GM15510 (cell line): ENCODE data around the gene SNAPC3.

Source experiments
- POLR2A ChIP-seq: IDR thresholded peaks from 3 replicates; pipeline ENCODE4 v1.6.1; 2011; ENCODE audit warnings: borderline replicate concordance; ENCODE audit not compliant: insufficient read length; ENCODE audit errors: extremely low read depth

Gene SNAPC3

DNA sequence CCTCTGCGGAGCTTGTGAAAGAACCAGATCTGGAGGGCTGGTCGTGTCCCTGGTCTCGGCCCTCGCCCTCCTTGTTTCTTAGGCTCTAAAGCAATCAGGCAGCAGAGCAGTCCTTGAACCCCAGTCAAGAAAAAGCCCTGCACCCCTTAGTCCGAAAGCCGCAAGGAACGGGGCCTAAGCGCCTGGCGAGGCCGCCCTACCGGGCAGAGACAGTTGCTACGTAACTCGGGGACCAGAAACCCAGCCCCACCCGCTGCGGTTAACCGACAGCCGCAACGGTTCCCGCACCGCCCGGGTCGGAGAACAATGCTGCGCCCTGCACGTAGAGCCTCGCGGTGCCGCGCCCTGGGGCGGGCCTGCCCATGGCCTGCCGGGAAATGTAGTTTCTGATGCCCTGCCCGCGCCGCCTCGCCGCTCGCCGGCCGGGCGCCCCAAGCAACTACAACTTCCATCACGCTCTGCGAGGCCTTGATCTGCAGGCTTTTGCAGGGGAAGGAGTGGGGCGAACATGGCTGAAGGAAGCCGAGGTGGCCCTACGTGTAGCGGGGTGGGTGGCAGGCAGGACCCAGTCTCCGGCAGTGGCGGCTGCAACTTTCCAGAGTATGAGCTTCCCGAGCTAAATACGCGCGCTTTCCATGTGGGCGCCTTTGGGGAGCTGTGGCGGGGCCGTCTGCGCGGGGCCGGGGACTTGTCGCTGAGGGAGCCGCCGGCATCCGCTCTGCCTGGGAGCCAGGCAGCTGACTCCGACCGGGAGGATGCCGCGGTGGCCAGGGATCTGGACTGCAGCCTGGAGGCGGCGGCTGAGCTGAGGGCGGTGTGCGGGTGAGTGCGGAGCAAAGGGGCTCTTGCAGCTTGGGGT lies at the start of gene SNAPC3:
Gene SNAPC3, plus strand, starts transcription at position 505 of the 859 bp plus-strand sequence. Its CDS starts 4 bp downstream, at position 509.
- peak; percentile 87 for TF ChIP-seq POLR2A

DNA sequence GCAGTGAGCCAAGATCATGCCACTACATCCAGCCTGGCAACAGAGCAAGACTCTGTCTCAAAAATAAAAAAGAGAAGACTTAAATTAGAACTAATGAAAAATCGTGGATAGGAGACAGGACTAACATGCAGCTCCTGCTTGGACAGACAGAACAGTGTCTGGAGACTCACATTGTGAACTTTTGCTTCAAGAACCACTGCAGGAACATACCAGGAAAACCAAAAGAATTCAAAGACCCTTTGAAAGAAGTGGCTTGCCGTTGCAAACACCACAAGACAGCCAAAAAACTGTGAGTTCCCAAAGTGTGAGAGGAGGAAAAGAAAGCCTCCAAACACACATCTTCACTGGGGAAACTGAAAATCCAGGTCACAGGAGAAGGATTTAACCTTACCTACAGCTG lies 48.8 kb upstream of the SNAPC3 start:
- TF ChIP-seq POLR2A = no peak

DNA sequence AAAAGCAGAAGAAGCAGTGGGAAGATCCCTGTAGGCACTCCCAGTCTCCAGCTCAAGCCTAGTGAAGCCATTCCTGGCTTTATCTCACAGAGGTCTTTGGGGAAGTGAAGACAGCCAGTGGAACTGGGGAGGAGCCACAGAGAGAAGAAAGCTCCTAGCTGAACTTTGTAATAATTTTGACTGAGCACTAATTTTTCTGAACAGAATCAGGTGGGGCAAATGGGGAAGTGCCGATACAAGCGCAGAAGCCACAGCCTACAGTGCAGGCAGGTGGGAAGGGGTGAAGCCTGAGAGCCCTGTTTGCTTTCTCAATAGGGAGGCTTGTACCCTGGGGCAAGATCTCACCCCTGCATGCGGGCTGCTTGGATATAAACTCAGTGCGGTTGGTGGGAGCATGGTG lies 48.4 kb upstream of the SNAPC3 start:
- no peak for TF ChIP-seq POLR2A

DNA sequence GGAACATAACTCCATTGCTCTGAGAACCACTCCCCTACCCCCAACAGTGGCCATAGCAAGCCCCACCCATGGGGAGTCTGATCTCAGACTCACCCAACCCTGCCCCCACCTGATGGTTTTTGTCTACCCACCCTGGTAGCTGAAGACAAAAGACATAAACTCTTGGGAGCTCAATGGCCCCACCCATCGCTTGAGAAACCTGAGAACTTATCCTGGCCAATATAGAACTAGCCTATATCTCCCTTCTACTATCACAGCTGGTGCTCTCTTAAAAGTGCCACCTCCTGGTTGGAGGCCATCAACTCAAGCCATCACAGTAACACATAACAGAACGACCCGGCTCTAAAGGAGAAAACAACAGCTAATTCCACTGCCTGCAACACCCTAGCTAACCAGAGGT lies 47.9 kb upstream of the SNAPC3 start:
- no peak for TF ChIP-seq POLR2A

DNA sequence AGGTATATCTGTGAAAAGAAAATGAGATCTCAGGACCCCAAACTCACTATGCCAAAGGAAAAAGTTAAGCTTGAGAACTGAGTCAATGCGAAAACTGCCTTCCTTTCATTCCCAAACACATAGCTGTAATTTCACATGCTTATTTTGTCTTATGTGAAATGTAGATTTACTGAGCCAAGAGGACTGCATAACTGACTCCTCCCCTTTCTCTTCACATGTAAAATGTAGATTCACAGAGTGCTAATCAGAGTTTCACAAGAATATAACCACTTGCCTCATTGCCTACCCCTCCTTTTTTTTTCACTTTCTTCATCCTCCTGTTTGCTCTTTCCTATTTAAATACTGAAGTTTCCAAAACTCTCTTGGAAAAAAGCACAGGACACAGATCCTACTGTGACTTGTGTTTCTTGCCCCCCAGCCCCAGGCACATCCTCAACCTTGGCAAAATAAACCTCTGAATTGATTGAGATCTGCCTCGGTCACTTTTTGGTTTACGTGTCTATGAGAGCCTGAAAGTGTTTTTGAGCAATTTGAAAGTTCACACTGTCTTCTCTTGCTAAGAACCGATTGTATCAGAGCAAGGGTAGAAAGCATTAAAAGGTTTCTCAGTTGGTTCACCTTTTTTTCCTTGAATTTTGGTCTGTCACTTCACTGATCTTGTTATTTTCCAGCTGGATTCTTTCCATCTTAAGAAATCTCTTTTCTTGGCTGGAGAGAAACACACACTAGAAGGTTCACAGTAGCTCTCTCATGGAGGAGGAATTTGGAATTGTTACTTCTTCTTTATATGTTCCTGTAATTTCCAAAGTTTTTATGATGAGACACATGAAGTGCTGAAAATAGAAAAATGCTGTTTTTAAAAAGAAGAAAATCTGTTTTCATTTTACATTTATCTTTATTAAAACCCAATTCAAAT lies 44.8 kb upstream of the SNAPC3 start:
- no peak for TF ChIP-seq POLR2A

DNA sequence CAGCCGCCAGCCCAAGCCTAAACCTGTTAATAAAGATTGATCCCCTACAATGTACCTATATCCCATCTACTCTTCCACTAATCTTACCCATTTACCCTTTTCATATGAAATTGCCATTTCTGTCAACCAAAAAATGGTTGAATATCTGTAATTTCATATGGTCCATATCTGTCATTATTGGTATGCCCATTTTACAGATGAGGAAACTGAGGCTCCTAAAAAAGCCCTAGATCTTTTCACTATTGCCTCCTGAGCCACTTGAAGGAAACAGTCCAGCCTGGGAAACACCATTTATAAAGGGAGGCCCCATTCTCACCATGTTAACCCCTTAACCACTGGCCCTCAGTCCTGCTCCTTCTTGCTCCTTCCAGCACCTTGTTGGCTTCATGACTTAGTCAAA lies 41.2 kb upstream of the SNAPC3 start:
- TF ChIP-seq POLR2A = no peak

DNA sequence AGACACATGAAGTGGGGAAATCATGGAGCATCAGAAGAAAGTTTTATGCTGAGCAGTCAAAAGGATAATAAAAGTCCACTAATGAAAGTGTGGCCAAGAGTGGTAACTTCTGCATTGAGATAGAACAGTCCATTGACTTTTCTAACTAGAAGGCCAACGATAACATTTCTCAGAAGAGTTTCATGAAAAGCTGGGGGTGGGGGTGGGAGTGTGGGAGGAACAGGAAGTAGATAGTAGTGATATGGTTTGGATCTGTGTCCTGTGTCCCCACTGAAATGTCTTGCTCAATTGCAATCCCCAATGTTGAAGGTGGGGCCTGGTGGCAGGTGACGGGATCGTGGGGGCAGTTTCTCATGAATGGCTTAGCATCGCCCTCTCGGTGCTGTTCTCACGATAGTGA lies 36.2 kb upstream of the SNAPC3 start:
- no peak for TF ChIP-seq POLR2A

DNA sequence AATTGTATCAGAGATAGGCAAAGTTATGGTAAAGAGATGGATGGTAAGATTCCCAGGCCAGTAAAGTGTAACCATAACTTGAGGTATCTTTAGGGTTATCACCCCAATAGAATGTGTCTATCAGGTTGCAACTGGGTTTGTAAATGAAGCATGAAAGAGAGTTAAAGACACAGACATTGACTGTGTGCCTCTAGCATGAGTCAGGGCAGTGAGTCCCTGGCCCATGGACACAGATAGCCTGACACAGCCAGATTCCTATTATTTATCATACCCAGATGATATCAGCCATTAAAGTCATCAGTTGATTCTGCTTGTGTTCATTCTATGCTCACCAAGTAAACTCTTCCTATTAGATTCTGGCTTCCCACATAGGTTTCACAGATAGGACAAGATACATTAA lies 33.5 kb upstream of the SNAPC3 start:
- TF ChIP-seq POLR2A = no peak

DNA sequence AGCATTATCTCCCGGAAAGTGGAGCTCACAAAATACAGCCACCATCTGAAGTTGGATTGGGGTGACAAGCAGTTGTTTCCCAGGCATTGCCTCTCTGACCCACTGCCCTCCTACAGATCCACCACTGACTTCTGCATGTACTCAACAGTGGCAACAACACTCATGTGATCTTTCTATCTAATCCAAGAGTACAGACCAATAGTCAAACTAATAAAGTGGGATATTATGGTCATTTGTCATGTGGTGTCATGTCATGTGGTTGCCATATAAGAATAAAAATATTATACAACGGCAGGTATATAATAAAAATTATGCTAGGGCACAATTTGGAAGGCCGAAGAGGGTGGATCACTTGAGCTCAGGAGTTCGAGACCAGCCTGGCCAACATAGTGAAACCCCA lies 33.0 kb upstream of the SNAPC3 start:
- TF ChIP-seq POLR2A = no peak

DNA sequence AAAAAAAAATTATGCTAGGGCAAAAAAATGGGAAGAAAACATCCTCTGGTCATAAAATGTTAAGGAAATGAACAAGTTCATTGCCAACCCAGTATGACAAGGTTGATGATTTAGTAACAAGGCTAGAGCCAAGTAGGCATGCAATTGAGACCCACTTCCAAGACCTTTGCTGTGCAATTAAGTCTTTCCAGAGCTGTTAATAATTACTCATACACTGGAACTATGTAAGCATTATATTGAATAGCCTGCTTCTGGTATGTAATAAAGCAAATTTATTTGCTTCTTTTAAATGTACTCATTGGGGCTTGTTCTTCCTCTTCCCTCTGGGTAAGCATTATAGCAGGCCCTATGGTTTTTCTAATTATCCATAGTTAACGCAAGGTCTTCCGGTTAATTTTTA lies 32.5 kb upstream of the SNAPC3 start:
- TF ChIP-seq POLR2A = no peak

DNA sequence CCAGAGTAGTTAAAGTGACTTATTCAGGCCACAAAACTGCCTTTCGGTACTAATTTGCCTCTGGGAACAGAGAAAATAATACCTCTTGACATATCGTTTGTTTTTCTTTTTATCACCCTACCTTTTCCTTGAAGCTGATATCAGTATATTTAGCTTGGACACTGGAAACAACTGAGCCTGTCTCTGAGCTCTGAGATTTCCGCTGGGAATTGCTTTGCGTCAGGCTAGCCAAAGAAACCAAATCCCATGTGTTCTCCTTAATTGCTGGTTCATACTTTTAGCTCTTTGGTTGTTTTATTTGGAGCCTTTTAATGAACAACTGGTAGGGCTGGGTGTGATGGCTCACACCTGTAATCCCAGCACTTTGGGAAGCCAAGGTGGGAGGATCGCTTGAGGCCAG lies 30.3 kb upstream of the SNAPC3 start:
- no peak for TF ChIP-seq POLR2A

DNA sequence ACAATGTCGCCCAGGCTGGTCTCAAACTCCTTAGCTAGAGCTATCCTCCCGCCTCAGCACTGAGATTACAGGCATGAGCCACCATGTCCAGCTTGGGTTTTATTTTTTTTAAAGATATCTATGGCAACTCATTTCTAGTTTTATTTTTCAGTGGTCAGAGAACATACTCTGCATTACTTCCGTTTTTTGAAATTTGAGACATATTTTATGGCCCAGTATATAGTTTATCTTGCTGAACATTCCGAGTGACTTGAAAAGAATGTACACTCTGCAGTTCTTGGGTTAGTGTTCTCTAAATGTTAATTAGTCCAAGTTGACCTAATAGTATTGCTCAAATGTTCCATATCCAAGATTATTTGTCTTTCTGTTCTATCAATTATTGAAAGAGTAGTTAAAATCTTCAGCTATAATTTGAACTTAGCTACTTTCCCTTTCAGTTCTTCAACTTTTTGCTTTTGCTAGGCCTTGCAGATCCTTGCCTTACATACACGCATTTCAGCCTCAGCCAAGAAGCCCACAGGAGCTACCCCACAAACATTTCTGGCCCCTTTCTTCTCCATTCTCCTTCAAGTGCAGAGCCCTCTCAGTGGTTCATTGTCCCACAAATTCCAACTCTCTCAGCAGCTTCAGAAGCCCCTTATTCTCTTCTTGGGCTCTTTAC lies 22.3 kb upstream of the SNAPC3 start:
- no peak for TF ChIP-seq POLR2A

DNA sequence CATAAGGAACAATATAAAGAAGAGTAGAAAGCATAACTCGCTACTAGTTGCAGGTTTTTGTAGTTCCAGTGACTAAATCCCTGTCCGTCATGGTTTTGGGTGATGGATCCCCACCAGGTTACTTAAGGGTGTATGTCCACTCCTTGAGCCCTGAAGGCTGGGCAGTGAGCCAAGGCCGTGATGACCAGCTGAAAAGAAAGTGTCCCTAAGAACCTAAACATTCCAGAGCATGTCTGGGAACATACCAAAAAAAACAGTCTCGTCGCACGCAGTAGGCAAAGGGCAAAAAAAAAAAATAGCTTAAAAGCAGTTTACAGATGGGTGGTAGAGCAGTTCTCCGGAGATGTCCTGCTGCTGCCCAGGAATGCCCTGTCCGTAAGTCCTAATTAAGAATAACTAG lies 21.4 kb upstream of the SNAPC3 start:
- TF ChIP-seq POLR2A = no peak

DNA sequence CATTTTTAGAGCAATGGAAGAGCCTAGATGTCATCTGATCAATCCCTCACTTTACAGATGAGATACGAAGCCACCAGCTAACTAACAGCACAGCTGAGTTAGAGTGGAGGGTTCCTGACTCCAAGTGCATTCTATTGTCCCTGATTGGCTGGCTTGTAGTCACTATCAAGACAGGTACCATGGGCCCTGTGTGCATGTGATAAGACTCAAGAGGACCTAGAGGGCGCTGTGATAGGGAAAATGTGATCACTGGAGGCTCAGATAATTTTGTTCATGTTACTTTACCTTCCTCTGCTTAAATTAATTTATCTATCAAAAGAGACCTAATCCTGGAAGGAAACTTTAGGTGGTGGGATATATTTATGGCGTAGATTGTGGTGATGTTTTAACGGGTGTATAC lies 19.5 kb upstream of the SNAPC3 start:
- TF ChIP-seq POLR2A = no peak

DNA sequence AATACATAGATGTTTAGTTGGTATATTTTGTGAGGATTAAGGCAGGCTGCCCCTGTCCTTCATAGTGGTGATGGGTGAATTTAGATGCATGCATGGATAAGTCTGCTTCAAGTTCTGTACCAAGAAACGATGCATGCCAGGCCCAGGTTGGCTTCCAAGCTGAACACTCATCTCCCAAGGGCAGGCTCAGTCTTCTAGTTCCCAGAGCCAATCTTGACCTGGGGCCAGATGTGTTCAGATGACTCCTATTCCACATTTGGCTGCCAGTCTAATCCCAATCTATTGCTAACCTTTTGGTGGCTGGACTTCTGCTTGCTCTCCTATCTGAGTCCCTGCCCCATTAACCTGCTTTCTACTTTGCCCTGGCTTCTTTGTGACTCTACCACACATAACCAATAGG lies 18.5 kb upstream of the SNAPC3 start:
- no peak for TF ChIP-seq POLR2A

DNA sequence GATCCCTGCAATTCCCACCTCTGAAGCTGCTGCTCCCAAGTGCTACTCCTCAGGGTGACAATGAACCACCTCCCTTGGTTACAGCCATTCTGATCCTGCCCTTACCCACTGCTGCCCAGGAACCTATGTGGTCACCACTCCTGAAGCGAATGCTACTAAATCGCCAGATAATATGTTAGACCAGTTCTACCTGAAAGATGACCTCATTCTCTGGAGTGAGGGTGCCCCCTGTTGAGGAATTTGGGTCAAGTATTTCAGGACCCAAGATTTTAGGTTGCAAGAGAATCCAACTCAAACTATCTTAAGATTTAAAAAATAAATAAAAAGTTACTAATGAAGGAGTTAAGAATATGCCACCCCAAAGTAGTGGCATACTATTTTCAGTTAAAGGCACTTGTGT lies 5.8 kb upstream of the SNAPC3 start:
- no peak for TF ChIP-seq POLR2A

DNA sequence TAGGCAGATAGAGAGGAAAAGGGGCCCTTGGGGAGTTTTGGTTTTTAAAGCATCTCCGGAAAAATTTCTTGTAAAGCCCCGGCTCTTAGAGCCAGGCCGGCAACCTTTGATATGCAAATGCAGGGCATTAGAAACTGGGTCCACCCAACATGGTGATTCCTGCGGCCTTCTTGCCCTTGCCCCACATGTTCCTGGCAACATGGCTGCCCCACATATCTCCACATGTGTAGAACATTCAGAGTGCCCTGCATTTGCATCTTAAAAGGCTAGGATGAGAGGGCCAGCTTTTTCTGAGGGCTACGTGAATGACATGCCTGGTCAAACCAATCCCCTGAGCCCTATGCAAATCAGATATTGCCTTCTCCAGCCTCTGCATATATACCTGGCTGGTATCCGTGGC lies 5.0 kb upstream of the SNAPC3 start:
- no peak for TF ChIP-seq POLR2A
